Activated naive CD4-positive, alpha-beta T cell treated with anti-CD3 and anti-CD28 coated beads, Interleukin-2, amount 10 ng/mL, durations not matched to agents 7 days and 5 days (primary cell): ENCODE results near the gene PCDH9.

Experiments used
- CTCF ChIA-PET: fragments of 350-600 bp; sonication (Branson Sonifier 250); formaldehyde crosslinking; loops from one replicate; lab custom pipeline; 2021; ENCODE audit warnings: antibody characterized with exemption; lab: Charles Lee
- DNase-seq: peaks from one replicate; pipeline ENCODE4 v3.0.0-alpha.2; 2020
- H3K27ac Mint-ChIP-seq: one replicate; pipeline ENCODE4 v1.8.0; 2021; ENCODE audit warnings: mild to moderate bottlenecking, moderate library complexity, mixed read lengths
- H3K27me3 Mint-ChIP-seq: one replicate; pipeline ENCODE4 v1.8.0; 2021; ENCODE audit warnings: mild to moderate bottlenecking, mixed read lengths
- H3K36me3 Mint-ChIP-seq: one replicate; pipeline ENCODE4 v1.8.0; 2021; ENCODE audit warnings: mixed read lengths
- H3K4me1 Mint-ChIP-seq: one replicate; pipeline ENCODE4 v1.8.0; 2021; ENCODE audit warnings: mixed read lengths
- H3K4me3 Mint-ChIP-seq: one replicate; pipeline ENCODE4 v1.8.0; 2021; ENCODE audit warnings: mild to moderate bottlenecking, moderate library complexity, mixed read lengths
- H3K9me3 Mint-ChIP-seq: one replicate; pipeline ENCODE4 v1.8.0; 2021; ENCODE audit warnings: mixed read lengths

Gene PCDH9

DNA sequence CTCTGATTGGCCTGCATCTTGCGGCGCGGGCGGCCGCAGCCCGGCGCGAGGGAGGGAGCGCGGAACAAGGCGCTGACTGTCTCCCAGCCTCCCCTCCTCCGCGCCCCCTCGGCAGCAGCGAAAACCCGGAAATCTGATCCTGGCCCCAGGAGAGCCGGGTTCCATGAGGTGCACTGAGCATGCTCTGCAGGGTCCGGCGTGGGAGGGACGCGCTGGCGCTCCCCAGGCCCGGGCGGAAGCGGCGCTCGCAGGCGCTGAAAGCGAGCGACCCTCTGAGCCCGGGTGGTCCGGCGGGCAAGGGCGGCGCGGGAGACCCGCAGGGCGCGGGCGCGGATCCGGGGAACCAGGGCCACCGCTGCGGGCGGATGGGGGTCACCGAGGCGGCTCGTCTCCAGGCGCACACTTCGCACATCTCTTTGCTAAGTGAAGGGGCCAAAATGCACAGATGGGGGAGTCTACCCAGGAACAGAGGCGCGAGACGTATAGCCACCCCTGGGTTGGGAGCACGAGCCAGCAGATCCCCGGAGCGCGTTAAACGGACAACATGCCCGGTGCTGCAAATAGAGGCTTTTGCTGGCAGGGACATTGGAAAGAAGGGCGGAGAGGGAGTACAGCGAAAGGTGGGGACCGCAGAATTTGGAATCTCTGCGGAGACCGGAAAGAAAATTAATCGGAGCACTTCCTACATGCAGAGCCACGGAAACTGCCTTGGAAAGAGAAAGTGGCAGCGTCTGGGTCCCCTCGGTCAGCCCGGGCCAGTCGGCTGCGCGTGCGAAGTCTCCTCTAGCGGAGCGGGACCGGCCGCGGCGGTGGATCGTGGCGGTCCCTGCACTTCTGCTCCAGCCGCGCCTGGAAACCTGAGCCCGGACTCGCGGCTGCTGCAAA is 510 bp upstream of the PCDH9 start:
- CTCF ChIA-PET: no interaction called here
- peak; percentile 86 for DNase-seq
- Mint-ChIP-seq H3K9me3 (no peaks in the 10 kb centered on the region), H3K4me3 (no peak overlapping the region), H3K4me1 (peaks cover 7% of the 10 kb centered on the region), H3K27me3 (no peaks in the 10 kb centered on the region), H3K27ac (no peak overlapping the region), H3K36me3 (no peaks in the 10 kb centered on the region)

DNA sequence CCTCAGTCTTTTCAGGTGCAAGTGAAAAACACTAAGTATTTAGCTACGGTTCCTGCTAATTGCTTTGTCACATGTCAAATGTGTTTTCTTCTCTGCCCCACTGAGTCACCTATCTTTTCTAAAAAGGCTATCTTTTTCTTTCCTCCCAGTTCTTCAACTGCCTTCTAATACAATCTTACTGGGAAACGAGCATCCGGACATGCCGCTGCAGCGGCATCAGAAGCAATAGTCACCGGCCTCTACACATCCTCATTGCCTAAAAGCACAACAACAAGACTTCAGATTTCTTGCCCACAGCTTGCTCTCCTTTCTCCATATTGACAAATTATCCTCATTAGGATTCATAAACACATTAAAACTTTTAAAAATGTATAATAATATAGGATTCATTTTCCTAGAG is 1.2 kb downstream of the PCDH9 start:
- CTCF ChIA-PET: no interaction called here
- H3K4me3 Mint-ChIP-seq: no peak overlapping the region
- H3K27me3 Mint-ChIP-seq: no peaks in the 10 kb centered on the region
- peaks cover 7% of the 10 kb centered on the region for H3K4me1 Mint-ChIP-seq
- H3K27ac Mint-ChIP-seq: no peak overlapping the region
- DNase-seq: no peak
- H3K9me3 Mint-ChIP-seq: no peaks in the 10 kb centered on the region
- H3K36me3 Mint-ChIP-seq: no peaks in the 10 kb centered on the region

DNA sequence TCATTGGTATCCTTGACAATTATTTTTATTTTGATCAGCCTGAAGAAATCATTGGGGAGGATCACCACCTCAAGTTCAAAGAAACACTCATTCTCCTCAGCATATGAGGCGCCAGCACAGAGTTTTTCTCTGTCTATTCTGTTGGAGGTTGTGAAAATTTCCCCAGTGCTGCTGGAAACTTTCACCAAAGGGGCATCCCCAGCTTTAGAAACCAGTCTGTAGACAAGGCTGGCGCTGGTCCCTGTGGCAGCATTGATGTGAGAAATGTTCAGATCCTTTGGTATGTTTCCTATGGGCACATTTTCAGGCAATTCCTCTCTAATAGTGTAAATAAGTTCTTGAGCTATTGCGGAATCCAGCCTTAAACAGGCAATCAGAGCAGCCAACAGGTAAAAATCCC is 2.1 kb downstream of the PCDH9 start:
- peaks cover 7% of the 10 kb centered on the region for H3K4me1 Mint-ChIP-seq
- DNase-seq: no peak
- H3K36me3 Mint-ChIP-seq: no peaks in the 10 kb centered on the region
- H3K9me3 Mint-ChIP-seq: no peaks in the 10 kb centered on the region
- no peaks in the 10 kb centered on the region for H3K27me3 Mint-ChIP-seq
- no peak overlapping the region for H3K4me3 Mint-ChIP-seq
- no peak overlapping the region for H3K27ac Mint-ChIP-seq
- CTCF ChIA-PET: no interaction called here

DNA sequence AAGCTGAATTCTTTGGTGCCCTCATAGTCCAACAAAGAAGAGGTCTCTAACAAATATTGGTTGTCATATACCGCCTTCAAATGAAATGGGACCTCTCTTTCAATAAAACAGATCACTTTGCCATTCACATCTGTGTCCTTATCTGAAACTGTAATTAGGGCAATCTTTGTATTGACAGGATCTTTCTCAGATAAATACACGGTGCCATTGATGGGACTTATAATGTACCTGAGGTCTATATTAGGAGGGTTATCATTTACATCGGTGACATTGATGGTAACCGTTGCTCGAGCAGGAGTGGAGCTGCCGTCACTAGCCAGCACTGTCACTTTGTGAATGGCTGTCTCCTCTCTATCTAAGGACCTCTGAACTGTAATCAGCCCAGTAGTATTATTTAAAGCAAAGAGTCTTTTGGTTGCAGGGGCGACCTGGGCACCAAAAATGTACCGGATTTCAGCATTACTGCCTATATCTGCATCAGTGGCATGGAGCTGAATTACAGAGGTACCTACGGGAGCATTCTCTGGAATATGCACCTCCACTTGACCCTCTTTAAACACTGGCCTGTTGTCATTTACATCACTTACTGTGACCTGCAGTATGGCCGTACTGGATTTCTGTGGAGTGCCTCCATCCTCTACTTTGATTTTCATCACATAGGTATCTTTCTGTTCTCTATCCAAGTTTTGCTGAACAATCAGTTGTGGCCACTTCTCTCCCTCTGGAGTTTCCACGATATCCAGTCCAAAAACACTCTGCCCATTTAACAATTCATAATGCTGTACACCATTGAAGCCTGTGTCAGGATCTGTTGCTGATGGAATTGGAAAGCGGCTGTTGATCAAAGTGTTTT is 2.8 kb downstream of the PCDH9 start:
- CTCF ChIA-PET: interaction anchor here (0.9 kb wide), 1 partner anchor 11 kb away, joined by 3 read pairs; no protein-coding TSS in a partner anchor
- Mint-ChIP-seq H3K4me3 (no peak overlapping the region), H3K27ac (no peak overlapping the region)

DNA sequence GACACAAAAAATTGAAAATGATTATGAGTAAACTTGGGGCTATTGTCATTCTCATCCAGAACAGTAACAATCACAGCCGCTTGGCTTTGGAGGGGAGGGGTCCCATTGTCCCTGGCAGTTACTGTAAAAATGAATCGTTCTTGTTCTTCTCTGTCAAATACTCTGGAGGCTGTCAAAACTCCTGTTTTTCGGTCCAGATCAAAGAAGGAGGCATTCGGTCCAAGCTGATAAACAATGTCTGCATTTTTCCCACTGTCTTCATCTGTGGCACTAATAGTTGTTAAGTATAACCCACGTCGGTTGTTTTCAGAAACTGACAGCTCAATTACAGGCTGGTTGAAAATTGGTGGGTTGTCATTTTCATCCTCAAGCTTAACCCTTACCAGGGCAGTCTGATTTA is 3.4 kb downstream of the PCDH9 start:
- Mint-ChIP-seq H3K27ac (no peak overlapping the region), H3K36me3 (no peaks in the 10 kb centered on the region), H3K27me3 (no peaks in the 10 kb centered on the region), H3K9me3 (no peaks in the 10 kb centered on the region), H3K4me3 (no peak overlapping the region), H3K4me1 (peaks cover 7% of the 10 kb centered on the region)
- no peak for DNase-seq
- CTCF ChIA-PET: interaction anchor here (0.9 kb wide), 1 partner anchor 12 kb away, joined by 3 read pairs; no protein-coding TSS in a partner anchor

More for the DNA sequence above, 2.8 kb downstream of the PCDH9 start:
- peaks cover 7% of the 10 kb centered on the region for H3K4me1 Mint-ChIP-seq
- no peaks in the 10 kb centered on the region for H3K9me3 Mint-ChIP-seq
- no peak for DNase-seq
- H3K27me3 Mint-ChIP-seq: no peaks in the 10 kb centered on the region
- H3K36me3 Mint-ChIP-seq: no peaks in the 10 kb centered on the region

DNA sequence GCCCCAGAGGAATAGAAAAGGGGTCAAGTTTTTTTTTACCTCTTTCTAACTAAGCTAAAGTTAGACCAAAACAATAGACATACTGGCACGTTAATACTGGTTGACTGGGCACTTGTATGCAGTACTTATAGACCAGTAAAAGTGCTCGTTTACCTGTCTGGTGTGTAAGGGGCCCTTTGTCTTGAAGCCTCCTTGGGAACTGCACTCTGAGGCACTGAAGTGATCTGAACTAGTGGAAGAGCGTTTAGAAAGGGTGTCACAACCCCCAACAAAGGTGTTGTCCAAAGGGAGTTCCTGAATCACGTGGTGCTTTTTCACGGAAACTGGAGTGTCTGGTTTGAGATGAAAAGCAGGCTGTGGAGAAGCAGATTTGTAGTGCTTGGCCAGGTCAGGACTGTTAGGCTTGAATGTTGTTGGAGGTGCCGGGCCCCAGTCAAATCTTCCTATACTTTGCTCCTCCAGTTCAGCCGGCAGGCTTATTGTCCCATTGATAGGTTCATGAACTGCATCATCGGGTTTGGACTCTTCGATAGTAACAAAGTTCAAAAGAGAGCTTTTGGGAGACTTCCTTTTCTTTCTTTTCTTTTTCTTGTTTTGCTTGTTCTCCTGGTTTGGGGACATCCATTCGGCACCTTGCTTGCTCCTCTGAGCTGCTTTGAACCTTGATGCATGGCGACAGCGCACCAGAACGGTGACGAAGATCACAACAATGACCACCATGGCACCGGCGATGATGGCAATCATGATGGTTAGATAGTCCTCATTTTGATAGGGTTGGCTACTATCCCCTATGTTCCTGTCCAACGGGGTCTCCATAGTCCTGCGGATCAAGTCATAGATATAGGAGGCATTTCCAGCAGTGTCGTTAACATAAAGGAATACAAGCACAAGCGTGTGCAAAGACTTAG is 4.6 kb downstream of the PCDH9 start:
- CTCF ChIA-PET: no interaction called here

DNA sequence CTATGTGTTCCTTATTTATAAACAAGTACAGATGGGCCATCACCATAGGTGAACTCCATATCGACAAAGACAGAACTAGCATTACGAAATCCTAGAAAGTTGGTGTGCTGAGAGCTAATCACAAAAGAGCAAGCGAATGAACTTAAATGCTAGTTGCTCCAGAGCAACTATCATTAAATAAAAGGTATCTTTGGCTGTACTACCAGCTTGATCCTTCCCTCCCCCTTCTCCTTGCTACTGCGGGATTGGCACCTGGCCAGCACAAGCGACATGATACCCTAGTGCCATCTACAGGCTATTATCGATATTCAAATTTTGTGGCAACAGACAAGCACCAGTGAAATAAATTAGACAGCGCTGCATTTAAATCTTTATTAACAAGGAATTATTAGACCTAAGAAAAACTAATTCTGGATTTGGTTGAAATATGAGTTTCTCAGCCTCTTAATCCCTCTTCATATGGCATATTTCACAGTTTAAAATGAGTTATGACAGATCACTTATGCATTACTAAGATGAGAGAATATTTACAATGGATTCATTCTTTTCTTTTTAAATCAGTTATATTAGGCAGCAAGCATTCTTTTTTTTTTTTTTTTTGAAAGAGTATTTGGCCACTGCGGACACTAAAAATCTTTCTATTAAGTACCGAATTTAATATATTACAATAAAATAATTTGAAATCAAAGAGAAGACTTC is 5.8 kb downstream of the PCDH9 start:
- CTCF ChIA-PET: no interaction called here
- H3K27ac Mint-ChIP-seq: no peak overlapping the region
- peak; percentile 51 for DNase-seq
- H3K27me3 Mint-ChIP-seq: no peaks in the 10 kb centered on the region
- no peak overlapping the region for H3K4me3 Mint-ChIP-seq
- no peaks in the 10 kb centered on the region for H3K4me1 Mint-ChIP-seq
- no peaks in the 10 kb centered on the region for H3K36me3 Mint-ChIP-seq
- no peaks in the 10 kb centered on the region for H3K9me3 Mint-ChIP-seq

More for the DNA sequence above, 4.6 kb downstream of the PCDH9 start:
- Mint-ChIP-seq H3K9me3 (no peaks in the 10 kb centered on the region), H3K27ac (no peak overlapping the region), H3K36me3 (no peaks in the 10 kb centered on the region), H3K27me3 (no peaks in the 10 kb centered on the region), H3K4me3 (no peak overlapping the region), H3K4me1 (no peaks in the 10 kb centered on the region)
- no peak for DNase-seq

DNA sequence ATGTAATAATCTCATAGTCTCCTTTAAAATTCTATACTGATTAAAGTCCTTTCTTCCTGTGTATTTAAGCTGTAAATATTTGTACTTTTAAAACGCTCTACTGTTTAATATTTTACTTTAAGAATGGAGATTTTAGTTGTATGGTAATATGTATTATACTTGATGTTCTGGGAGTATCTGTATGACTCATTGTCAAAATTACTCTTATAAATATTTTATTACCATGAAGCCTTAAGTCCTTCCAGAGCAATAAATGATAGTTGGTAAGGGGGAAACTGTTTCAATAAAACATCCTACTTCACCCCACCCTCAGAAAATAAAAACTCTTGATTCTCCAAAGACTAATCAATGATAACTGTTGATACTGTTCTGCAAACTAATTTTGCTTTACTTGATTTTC is 6.4 kb downstream of the PCDH9 start:
- H3K4me3 Mint-ChIP-seq: no peak overlapping the region
- H3K36me3 Mint-ChIP-seq: no peaks in the 10 kb centered on the region
- H3K27me3 Mint-ChIP-seq: no peaks in the 10 kb centered on the region
- DNase-seq: no peak
- CTCF ChIA-PET: no interaction called here
- no peak overlapping the region for H3K27ac Mint-ChIP-seq
- H3K9me3 Mint-ChIP-seq: no peaks in the 10 kb centered on the region
- H3K4me1 Mint-ChIP-seq: no peaks in the 10 kb centered on the region

DNA sequence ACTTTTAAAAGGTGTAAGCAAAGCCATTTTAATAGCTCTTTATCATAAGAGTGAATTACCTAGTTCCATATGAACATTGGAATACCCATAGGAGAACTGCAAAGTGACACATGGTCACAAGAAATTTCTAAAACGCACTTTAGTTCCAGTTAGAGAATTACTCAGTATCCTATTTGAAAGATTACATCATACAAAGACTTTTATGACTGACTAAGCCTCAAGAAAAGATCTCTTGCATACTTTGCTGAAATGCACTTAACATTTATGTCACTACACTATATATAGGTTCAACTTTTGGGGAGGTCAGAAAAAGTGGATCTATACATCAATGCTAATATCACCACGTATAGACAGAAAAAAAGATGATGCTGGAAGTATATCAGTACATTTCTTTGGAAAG is 7.1 kb downstream of the PCDH9 start:
- Mint-ChIP-seq H3K9me3 (no peaks in the 10 kb centered on the region), H3K27ac (no peak overlapping the region), H3K36me3 (no peaks in the 10 kb centered on the region), H3K4me3 (no peak overlapping the region), H3K4me1 (no peaks in the 10 kb centered on the region), H3K27me3 (no peaks in the 10 kb centered on the region)
- no peak for DNase-seq
- CTCF ChIA-PET: no interaction called here

DNA sequence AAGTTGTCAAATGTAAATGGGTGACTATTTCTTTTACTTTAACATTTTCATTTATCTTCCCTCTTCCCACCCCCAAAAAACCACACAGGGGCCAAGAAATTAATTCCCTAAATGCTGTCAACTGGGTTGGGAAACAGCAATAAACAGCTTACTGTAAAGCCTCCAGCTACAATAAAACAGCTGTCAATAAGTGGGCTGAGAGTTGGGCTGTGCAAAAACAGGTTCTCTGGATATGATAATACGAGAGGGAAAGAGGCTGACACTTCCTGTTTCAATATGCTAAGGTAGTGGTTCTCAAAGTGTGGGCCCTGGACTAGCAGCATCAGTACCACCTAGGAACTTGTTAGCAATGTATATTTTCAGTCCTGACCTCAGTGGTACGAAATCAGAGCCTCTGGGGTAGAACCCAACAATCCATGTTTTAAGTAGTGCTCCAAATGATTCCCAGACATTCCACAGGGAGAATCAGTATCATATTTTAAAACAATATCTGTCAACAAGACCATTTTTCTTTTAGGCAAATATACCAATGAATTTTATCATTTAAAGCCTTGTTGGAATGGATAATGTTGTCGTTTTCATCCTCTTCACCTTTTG is 8.4 kb downstream of the PCDH9 start:
- no peak overlapping the region for H3K27ac Mint-ChIP-seq
- H3K27me3 Mint-ChIP-seq: no peaks in the 10 kb centered on the region

DNA sequence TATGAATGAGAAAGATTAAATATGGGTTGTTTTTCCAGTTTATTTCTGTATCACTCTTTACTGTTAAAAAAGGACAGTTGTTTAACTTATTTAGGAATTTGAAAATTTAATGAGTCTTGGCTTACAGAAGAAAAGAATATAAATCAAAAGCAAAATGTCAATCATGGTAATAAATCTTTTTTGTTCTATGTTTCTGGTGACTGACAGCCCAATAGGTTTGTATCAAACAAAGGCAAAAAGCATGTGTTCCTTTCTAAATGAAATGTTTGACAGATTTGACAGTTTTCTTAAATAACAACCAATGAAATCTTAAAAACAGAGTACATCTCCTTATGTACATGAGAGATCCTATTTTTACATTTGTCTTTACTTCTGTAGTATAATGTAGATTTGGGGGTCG is 11.0 kb downstream of the PCDH9 start:
- Mint-ChIP-seq H3K27ac (no peak overlapping the region), H3K9me3 (no peaks in the 10 kb centered on the region), H3K4me3 (no peak overlapping the region), H3K4me1 (no peaks in the 10 kb centered on the region), H3K27me3 (no peaks in the 10 kb centered on the region), H3K36me3 (no peaks in the 10 kb centered on the region)
- no peak for DNase-seq
- CTCF ChIA-PET: interaction anchor here (0.8 kb wide), 1 partner anchor 19 kb away, joined by 3 read pairs; no protein-coding TSS in a partner anchor

More for the DNA sequence above, 8.4 kb downstream of the PCDH9 start:
- CTCF ChIA-PET: no interaction called here
- no peaks in the 10 kb centered on the region for H3K9me3 Mint-ChIP-seq
- no peak for DNase-seq
- H3K4me3 Mint-ChIP-seq: no peak overlapping the region
- H3K36me3 Mint-ChIP-seq: no peaks in the 10 kb centered on the region
- no peaks in the 10 kb centered on the region for H3K4me1 Mint-ChIP-seq

DNA sequence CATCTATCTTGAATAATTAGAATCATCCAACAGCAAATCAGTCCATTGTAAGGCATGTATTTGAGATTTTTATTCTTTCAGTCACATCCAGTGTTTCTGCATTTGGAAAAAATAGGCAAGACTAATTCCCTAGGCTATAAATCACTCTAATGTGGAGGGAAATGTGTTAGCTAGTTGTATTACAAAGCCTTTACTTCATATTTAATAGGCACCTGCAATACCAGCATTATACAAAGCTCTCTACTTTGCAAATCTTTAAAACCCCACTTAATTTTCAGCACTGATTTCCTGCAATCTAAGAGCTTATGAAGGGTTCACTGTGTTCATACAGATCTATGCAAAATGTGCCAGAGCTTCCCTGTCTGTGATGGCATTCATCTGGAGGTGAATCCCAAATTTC is 12.3 kb downstream of the PCDH9 start:
- DNase-seq: no peak
- Mint-ChIP-seq H3K27me3 (no peaks in the 10 kb centered on the region), H3K9me3 (no peaks in the 10 kb centered on the region), H3K4me1 (no peaks in the 10 kb centered on the region), H3K36me3 (no peaks in the 10 kb centered on the region), H3K4me3 (no peak overlapping the region), H3K27ac (no peak overlapping the region)
- CTCF ChIA-PET: no interaction called here

DNA sequence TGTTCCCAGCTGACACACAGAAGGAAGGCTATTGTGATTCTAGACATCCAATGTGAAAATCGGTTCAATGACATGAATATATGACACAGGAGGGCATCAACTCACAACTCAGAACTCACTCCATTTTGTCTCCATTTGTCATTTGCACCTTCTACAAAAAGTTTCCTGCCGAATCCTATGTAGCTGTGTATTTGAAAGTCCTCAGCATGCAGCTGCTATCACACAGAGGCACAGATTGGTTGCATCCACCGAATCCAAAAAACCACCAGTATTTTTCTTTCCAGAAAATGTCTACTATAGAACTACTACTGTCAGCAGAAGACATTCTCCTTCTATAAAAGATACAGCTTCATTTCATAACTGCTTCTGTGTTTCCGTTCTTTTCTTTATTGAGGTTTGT is 13.3 kb downstream of the PCDH9 start:
- Mint-ChIP-seq H3K27ac (no peak overlapping the region), H3K4me3 (no peak overlapping the region), H3K36me3 (no peaks in the 10 kb centered on the region), H3K27me3 (no peaks in the 10 kb centered on the region), H3K9me3 (no peaks in the 10 kb centered on the region), H3K4me1 (no peaks in the 10 kb centered on the region)
- CTCF ChIA-PET: no interaction called here
- no peak for DNase-seq
